HT1080 (cell line): ENCODE data around the gene MATK. TPM values are rescaled to one million over a fixed set of nuclear protein-coding genes. Genes with fewer than 3 reads are reported as not detected.
A peak's percentile ranks its signal among the peaks of the same experiment; 100 is the strongest.
"Not testable (repeated sequence)": the region's sequence is repeated elsewhere in the genome, so short reads cannot be mapped to it uniquely, and the experiment has no call there.

ENCODE experiments used
- DNase-seq: peaks from one replicate; pipeline ENCODE4 v3.0.0-alpha.2; 2015; ENCODE audit warnings: low read depth
- total RNA-seq: library from RNA; depleted of rRNA; stranded (reverse); fragments of >200 nt; shearing (Covaris generic); gene quantifications from 2 replicates; pipeline ENCODE4 v1.2.3, GENCODE V29; 2014

Gene MATK
- total RNA-seq, 1 experiment from 2014 or later: not detected

DNA sequence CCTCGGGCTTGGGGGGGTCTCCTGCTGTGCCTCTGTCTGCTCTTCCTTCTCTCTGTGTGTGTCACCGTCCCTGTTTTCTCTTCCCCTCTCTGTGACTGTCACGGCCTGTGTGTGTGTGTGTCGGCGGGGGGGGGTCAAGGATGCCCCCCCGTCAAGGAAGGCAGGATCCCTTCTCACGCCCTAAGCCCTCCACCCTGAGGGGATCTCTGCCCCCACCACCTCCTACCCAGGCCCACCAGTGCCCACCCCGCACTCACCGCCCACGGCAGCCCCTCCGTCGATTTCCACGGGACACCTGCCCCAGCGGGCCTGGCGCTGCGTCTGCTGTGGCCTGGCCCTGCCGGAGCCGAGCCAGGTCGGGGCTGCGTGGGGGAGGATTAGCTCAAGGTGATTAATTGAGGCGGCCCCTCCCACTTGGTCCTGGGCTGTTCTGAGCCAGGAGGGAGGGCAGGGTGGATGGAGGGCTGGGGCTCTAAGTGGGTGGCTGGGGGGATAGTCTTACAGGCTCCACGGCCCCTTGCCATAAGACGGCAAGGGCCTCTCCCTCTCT is 14.2 kb downstream of the MATK start, which contains the start of gene RAX2:
Gene RAX2 (minus strand): TSS at position 323 of the 550 bp plus-strand sequence. CDS start 486 bp downstream, outside the sequence.
- DNase-seq: no peak

DNA sequence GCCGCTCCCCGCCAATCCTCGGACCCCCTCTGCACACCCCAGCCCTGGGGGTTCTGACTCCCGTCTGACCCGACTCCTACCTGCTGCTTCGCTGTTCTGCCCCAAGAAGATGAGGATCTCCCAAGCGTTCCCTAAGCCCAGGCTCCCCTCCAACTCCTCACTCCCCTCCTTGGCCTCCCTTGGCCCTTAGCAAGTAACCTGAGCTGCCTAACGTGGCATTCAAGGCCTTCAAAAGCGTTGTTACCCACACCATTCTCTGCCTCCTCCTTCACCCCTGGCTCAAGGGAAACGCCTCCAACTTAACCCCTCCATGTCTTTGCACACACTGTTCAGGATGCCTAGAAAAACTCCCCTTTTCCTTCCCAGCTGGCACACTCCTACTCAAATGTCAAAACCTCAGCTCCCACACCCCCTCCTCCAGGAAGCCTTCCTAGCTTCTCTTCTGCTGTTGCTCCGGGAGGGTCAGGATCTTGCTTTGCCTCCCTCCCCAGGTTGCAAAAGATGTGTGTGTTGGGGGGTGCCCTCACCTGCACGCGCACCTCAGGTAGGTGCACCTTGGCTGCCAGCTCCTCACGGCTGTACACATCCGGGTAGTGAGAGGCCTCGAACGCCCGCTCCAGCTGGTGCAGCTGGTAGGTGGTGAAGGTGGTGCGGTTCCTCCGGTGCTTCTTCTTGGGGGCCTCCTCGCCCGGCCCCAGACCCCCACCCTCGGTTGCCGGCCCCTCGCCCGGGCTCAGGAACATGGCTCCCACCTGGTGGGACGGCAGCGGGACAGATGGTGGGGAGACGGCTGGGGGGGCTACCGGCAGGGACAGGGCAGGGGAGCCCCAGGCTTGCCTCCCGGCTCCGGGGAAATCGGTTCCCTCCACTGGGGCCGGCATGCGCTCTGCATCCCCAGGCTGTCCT is 14.9 kb downstream of the MATK start:
- DNase-seq: no peak

DNA sequence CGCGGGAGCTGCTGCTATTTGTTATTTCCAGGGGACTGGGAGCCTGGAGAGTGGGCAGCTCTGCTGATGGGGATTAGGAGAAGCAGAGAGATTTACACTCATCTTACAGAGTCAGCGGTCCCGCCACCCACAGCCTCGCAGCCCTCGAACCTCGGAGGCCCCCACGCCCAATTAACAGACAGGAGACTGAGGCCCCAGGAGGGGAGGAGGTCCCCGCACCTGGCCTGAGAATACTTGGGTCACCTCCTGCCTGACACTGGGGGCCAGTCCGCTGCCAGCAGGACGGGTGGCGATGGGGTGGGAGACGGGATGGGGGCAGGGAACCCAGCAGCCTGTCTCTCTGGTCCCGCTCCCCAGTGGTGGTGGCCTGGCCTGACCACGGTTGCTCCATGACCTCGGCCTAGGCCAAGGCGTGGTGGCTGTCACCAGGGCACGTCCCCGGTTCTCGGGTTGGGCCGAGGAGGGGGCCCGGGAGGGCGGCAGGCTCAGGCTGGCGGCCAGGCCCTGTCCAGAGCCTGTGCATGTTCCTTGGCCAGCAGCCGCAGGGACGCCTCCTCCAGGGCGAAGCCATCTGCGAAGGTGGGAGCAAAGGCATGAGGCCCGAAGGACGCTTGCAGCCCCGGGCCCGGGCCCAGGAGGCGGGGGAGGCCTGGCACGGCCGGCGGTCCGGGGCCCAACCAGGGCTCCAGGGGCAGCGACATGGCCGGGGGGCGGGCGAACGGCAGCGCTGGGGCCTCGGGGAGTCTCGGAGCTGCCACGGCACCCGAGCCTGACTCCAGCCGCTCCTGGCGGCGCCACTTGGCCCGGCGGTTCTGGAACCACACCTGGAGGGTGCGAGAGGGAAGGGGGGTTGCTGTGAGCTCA is 15.8 kb downstream of the MATK start:
- DNase-seq: no peak

DNA sequence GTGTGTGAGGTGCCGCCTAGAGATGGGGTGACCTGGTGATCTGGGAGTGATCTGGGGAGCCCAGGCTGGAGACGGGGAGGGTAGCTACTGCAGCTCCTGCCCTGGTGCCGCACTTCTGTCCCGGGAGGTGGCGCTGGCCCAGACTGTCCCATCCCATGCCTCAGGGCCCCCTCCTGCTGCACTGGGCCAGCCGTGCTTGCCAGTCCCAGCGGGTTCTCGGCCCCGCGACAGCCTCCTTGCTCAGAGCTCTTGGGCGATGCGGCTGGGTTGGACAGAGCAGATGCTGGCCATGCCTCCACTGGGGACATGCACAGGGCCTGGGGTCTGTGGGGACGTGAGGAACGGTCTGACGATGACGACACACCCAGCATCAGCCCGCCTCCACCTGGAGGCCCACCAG is 16.7 kb downstream of the MATK start:
- no peak for DNase-seq

DNA sequence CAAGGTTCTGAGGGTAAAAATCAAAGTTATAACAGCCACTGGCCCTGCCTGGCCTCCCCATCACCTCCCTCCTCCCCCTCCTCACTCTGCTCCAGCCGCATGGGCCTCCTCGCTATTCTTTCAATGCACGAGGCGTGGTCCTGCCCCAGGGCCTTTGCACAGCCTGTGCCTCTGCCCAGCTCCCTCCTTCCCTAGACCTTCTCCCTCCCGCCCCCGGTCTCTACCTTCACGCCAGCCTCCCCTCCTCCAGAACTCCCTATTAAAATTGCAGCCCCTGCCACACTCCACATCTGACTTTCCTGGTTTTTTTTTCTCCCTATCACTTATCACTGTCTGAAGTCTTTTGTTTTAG is 17.5 kb downstream of the MATK start:
- DNase-seq: no peak

DNA sequence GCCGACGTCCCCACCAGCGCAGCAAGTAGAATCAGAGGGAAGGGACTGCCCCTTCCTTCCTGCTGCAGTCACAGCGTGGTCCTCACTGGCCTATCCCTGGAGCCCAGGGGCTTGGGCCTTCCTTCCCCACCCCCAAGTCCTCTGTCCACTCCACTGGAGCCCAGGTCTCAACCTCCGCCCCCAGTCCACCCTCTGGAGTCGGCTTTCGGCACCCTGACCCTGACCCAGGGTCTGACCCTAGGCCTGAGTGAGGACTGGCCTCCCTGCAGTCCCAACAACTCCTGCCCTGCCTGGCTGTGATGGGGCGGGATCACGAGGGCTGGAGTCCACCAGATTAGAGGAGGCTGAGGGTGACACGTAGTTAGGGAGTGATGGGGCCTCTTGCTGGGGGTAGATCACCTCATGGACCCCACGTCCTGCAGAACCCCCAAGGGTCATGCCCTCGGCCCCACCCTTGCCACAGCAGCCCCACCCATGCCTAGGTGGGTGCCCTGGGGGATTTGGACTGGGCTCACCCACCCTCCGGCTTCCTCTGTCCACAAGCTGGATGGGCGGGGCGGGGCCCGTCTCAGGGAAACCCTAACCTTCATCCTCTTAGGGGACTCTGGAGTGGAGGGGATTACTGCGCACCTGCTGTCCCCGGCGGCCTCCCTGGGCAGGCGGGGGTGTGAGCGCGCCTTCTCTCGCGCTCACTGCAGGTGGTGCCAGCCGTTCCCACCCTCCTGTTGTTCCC is 18.0 kb downstream of the MATK start:
- DNase-seq: no peak

DNA sequence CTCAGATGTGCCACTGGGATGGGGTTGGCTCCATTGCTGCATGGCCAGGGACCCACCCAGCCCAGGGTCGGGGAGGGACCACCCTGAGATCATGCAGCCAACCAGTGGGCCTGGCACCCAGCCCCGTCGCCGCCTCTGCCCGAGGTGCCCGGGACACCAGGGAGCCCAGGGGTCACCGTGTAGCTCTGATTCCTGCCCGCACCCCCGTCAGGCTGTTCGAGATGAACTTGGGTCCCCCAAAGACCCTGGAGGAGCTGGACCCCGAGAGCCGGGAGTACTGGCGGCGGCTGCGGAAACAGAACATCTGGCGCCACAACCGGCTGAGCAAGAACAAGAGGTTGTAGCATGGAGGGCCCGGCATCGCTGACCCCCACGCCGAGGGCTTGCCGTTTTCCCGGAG is 19.1 kb downstream of the MATK start:
- DNase-seq: no peak

DNA sequence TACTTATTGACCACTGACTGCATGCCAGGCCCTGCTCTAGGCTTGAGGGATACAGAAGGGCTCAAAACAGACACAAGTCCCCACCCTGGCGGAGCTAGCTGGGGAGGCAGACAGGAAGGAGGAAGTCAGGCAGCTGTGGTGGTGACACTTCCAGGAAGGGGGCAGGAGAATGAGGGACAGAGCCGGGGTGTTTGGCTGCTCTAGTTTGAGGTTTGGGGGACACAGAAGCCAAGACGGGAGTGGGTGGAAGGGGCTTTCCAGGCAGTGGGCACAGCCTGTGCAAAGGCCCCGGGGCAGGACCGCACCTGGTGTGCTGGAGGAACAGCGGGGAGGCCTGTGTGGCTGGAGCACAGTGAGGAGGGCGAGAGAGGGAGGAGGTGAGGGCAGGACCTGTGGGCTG is 19.7 kb downstream of the MATK start:
- no peak for DNase-seq

DNA sequence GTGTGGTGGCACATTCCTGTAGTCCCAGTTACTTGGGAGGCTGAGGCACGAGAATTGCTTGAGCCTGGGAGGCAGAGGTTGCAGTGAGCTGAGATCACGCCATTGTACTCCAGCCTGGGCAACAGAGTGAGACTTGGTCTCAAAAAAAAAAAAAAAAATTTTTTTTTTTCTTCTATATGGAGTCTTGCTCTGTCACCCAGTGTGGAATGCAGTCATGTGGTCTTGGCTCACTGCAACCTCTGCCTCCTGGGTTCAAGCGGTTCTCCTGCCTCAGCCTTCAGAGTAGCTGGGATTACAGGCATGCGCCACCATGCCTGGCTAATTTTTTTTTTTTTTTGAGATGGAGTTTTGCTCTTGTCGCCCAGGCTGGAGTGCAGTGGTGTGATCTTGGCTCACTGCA is 20.4 kb downstream of the MATK start:
- DNase-seq: not testable (repeated sequence)

DNA sequence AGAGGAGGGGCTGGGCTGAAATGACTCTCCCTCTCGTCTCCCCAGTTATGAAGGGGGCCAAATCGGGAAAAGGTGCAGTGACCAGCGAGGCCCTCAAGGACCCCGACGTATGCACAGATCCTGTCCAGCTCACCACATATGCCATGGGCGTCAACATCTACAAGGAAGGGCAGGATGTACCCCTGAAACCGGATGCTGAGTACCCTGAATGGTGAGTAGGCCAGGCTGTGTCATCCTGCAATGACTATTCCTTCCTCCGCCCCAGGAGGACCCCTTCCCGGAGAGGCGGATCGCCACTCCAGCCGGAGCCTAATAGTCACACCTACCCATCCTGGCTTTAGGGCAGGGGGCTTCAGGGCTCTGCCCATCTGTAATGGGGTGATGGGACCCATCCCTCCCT is 21.1 kb downstream of the MATK start:
- DNase-seq: no peak

DNA sequence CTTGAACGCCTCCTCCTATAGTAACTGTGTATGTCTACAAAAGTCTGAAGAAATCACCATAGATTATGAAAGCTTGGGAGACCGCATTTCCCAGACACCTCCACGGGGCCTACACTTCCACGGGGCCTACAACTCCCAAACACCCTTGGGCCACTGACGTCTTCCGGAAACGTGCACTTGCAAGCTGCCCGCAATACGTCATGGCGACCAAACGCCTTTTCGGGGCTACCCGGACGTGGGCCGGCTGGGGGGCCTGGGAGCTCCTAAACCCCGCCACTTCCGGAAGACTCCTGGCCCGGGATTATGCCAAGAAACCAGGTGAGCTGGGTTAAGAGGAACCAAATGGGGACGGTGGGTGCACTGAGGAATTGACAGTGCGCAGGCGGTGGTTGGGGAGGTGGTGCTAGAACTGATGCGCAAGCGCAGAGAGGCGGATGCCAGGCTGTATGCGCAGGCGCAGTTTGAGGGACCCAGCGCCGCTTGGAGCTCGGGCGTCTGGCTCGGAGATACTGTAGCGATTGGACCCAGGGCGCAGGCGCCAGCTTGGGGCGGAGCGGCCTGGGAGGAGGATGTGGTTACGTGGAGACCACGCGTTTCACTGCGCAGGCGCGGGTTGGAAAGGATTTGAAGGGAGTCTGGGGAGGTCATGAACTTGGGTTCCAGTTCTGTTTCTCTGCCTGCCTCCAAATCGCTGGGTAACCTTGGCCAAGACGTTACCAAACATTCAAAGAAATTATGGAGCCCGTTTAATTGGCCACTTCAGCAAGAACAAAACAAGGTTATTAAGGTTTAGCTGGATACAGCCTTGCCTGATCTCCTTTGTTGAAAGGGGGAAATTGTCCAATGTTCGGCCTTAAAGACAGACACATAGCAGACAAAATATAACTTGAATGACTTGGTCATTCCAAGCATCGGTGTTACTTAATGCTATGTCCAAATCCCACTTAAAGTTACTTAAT is 23.4 kb downstream of the MATK start, which contains the start of gene MRPL54:
Gene MRPL54 (plus strand): TSS at position 182 of the 959 bp plus-strand sequence. CDS start 19 bp downstream, at position 201.
- DNase-seq: peak; percentile 98

DNA sequence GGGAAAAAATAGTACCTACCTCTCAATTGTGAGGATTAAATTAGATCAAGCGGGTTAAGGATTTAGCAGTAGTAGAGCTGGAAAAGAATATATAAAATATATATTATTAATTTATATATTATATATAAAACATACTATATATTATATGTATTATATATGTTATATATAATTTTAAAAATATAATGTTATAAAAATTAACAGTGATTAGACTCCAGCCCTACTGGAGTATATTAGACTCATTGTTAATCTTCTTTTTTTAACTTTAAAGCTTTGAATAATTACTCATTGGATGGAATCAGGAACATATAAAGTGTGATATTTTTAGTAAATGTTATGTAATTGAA is 24.1 kb downstream of the MATK start:
- no peak for DNase-seq

DNA sequence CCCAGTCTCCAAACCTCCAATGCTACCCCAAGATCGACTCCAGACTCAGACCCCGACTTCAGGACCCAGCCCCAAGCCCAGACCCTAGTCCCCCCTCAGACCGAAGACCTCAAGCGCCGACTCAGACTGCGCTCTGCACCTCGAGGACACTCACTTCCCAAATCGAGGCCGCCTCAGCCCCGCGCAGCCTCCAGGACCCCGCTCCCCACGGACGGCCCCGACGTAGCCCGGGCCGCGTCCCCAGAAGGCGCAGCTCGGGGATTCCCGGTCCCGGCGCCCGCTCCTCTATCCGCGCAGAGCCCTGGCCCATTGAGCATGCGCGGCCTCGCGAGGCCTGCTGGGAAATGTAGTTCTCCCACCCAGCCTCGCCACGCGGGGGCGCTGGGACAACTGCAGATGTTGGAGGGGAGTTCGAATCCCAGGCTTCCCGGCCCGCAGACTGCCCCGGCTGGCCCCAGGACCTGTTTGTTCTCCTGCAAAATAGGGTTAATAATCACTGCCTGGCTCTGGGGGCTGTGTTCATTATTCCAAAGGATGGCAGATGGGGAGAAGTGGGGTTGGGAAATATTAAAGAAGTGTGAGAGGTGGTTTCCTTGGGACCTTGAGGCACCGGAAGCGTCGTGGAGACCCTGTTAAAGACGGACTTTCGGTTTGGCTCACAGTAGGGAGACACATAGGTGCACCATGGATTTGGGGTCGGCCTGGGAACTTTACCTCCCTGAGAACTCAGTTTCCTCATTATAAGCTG is 24.6 kb downstream of the MATK start, which contains the start of gene APBA3:
Gene APBA3 (minus strand): TSS at position 311 of the 748 bp plus-strand sequence. CDS start 1,428 bp downstream, outside the sequence.
- peak; percentile 90 for DNase-seq

DNA sequence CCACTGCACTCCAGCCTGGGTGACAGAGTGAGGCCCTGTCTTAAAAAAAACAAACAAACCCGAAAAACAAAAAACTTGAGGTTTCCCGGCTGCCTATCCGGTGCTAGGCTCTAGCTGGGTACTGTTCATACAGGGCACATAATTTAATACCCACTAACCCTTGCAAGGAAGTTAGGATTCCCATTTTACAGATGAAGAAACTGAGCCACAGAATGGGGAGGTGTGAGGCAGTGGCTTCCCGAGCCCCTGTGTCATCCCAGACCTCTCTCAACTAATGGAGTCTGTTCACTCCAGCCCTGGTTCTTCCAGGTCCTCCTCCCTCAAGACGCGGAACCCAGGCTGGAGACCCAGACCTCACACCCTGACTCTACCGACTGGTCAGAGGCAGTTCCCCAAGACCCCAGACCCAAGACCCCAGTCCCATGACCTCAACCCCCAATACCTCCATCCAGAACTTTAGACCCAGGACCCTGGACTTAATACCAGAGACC is 25.3 kb downstream of the MATK start:
- DNase-seq: no peak

DNA sequence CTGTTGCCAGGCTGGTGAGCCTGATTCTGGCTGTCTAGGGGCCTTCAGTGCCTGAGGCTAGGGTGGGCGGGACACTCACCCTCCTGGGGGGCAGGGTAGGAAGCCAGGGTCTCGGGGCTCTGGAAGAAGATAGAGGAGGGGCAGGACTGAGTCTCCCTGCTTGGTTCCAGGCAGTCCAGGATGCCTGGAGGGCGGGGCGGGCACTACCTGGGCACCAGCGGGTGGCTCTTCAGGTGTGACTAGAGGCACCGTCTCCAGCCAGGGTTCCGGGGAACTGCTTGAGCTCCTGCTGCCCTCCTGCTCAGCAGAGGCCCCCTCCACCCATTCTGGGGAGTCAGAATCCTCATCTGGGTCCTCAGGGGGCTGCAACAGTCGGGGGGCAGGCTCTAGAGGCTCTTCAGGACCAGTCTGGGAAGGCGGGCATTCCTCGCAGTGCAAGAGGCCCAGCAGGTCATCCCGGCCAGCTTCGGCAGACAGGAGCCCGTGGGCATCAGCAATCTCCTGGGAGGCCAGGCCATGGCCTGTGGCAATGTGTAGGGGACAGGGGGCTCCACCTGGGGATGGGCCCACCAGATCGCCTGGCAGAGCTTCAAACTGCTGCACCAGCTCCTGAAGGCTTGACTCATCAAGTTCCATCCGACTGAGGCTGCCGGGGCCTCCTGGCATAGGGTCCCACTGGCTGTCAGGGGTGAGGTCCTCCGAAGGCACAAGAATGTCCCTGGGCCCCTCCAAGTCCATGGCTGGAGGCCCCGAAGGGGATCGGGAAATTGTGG is 26.5 kb downstream of the MATK start:
- no peak for DNase-seq

DNA sequence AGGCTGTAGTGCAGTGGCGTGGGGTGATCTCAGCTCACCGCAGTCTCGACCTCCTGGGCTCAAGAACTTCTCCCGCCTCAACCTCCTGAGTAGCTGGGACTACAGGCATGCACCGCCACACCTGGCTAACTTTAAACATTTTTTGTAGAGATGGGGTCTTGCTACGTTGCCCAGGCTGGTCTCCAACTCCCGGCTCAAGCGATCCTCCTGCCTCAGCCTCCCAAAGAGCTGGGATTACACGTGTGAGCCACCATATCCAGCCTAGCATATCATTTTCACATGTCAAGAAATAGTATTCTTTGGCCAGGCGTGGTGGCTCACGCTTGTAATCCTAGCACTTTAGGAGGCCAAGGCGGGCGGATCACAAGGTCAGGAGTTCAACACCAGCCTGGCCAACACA is 27.9 kb downstream of the MATK start:
- DNase-seq: not testable (repeated sequence)

DNA sequence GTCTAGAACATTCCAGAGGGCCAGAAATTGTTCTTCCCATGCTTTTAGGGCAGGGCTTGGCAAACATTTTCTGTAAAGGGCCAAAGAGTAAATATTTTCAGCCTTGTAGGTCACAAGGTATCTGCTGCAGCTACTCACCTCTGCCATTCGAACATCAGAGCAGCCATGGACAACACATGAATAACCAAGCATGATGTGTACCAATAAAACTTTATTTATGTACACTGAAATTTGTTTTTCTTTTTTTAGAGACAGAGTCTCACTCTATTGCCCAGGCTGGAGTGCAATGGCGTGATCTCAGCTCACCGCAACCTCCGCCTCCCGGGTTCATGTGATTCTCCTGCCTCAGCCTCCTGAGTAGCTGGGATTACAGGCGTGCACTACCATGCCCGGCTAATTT is 28.5 kb downstream of the MATK start:
- DNase-seq: not testable (repeated sequence)
